Tibial artery (tissue), 4 donors: ENCODE measurements around the gene BPIFB4.

ENCODE experiments used
- DNase-seq, 2 donors: peaks; one replicate each; pipeline ENCODE4 v3.0.0-alpha.2; 2019
- H3K27ac ChIP-seq, 2 donors: fragments of 200-600 bp; sonication (generic) in 1 of 2; 1 replicate in 1 of 2; 2 replicates in 1 of 2; pipeline ENCODE4 v1.5.1; 2018 to 2019; ENCODE audit warnings: mild to moderate bottlenecking in 1 of 2
- H3K27me3 ChIP-seq, 2 donors: fragments of 200-600 bp; sonication (generic) in 1 of 2; one replicate each; pipeline versions ENCODE4 v1.5.1 to v1.6.0; 2016 to 2019
- H3K36me3 ChIP-seq, 3 donors: fragments of 200-600 bp; sonication (generic) in 2 of 3; one replicate each; pipeline ENCODE4 v1.5.1; 2016 to 2019; ENCODE audit warnings: mild to moderate bottlenecking in 2 of 3
- H3K4me1 ChIP-seq, 4 donors: fragments of 200-600 bp; sonication (generic) in 2 of 4; 1 replicate in 3 of 4; 2 replicates in 1 of 4; pipeline ENCODE4 v1.5.1; 2016 to 2019
- H3K4me3 ChIP-seq, 2 donors: fragments of 200-600 bp; sonication (generic) in 1 of 2; 1 replicate in 1 of 2; 2 replicates in 1 of 2; pipeline ENCODE4 v1.5.1; 2018 to 2019; ENCODE audit warnings: mild to moderate bottlenecking in 2 of 2
- H3K9me3 ChIP-seq, 3 donors: fragments of 200-600 bp; sonication (generic) in 1 of 3; one replicate each; pipeline ENCODE4 v1.5.1; 2016 to 2019
- CTCF ChIP-seq, 2 experiments: fragments of 200-600 bp in 1 of 2; fragments of 450-650 bp in 1 of 2; IDR thresholded peaks; one replicate each; pipeline ENCODE4 v1.5.1; 2017 to 2019; ENCODE audit warnings: antibody characterized with exemption in 2 of 2, mild to moderate bottlenecking in 1 of 2, moderate library complexity in 1 of 2
- intact Hi-C: fragments of 100-400 bp; cut with DNase I; formaldehyde crosslinking; loops from one replicate; pipeline ENCODE4 v1.15.0; 2023; ENCODE audit warnings: low total_unique reads

The BPIFB4 gene

GRCh38 chr20:33053291-33054106 lies 25.9 kb upstream of the BPIFB4 start, which contains the start of gene BPIFB3:
Gene BPIFB3, plus strand, starts transcription at chr20:33053903. Its CDS starts 1,533 bp downstream, at chr20:33055436.
- no peak for DNase-seq
- Histone ChIP-seq H3K27ac (no peak within 1 kb of the TSS), H3K4me1 (no peaks in the 10 kb centered on the region), H3K9me3 (no peaks in the 10 kb centered on the region), H3K27me3 (peaks cover 0 to 23% of the 10 kb centered on the region in 2 donors), H3K4me3 (no peak within 1 kb of the TSS), H3K36me3 (no peaks in the 10 kb centered on the region)
- no peak for TF ChIP-seq CTCF (IDR thresholded peaks at IDR 0.05)
- intact Hi-C loops: no loop called here

GRCh38 chr20:33054381-33054780 lies 25.1 kb upstream of the BPIFB4 start:
- H3K27me3 ChIP-seq: peaks cover 0 to 23% of the 10 kb centered on the region in 2 donors

GRCh38 chr20:33054791-33055190 lies 24.7 kb upstream of the BPIFB4 start:
- intact Hi-C loops: no loop called here
- Histone ChIP-seq H3K4me3 (no peak overlapping the region), H3K27me3 (peaks cover 0 to 27% of the 10 kb centered on the region in 2 donors), H3K27ac (no peak overlapping the region), H3K4me1 (no peaks in the 10 kb centered on the region), H3K9me3 (no peaks in the 10 kb centered on the region), H3K36me3 (no peaks in the 10 kb centered on the region)
- DNase-seq: no peak
- TF ChIP-seq CTCF (IDR thresholded peaks at IDR 0.05): no peak

More at GRCh38 chr20:33054381-33054780, 25.1 kb upstream of the BPIFB4 start:
- no peak for TF ChIP-seq CTCF (IDR thresholded peaks at IDR 0.05)
- H3K9me3 ChIP-seq: no peaks in the 10 kb centered on the region
- no peaks in the 10 kb centered on the region for H3K36me3 ChIP-seq
- no peak overlapping the region for H3K27ac ChIP-seq
- intact Hi-C loops: no loop called here
- no peaks in the 10 kb centered on the region for H3K4me1 ChIP-seq
- no peak for DNase-seq
- H3K4me3 ChIP-seq: no peak overlapping the region

GRCh38 chr20:33059136-33059535 lies 20.3 kb upstream of the BPIFB4 start:
- intact Hi-C loops: no loop called here
- Histone ChIP-seq H3K4me1 (no peaks in the 10 kb centered on the region), H3K9me3 (no peaks in the 10 kb centered on the region), H3K27ac (no peak overlapping the region), H3K27me3 (peaks cover 0 to 15% of the 10 kb centered on the region in 2 donors), H3K4me3 (no peak overlapping the region), H3K36me3 (no peaks in the 10 kb centered on the region)
- no peak for DNase-seq
- TF ChIP-seq CTCF (IDR thresholded peaks at IDR 0.05): no peak

GRCh38 chr20:33059741-33060390 lies 19.6 kb upstream of the BPIFB4 start:
- no peaks in the 10 kb centered on the region for H3K4me1 ChIP-seq
- H3K27ac ChIP-seq: no peak overlapping the region
- intact Hi-C loops: no loop called here
- no peaks in the 10 kb centered on the region for H3K9me3 ChIP-seq
- no peak for DNase-seq
- H3K36me3 ChIP-seq: no peaks in the 10 kb centered on the region
- H3K27me3 ChIP-seq: peaks cover 0 to 11% of the 10 kb centered on the region in 2 donors
- no peak for TF ChIP-seq CTCF (IDR thresholded peaks at IDR 0.05)
- H3K4me3 ChIP-seq: no peak overlapping the region
